WTC11 (cell line): ENCODE measurements around the gene CCDC167. TPM values are rescaled to one million over a fixed set of nuclear protein-coding genes. Genes with fewer than 3 reads are reported as not detected.

Experiments used
- ATAC-seq: fragments of 200-7000 bp; cut with Tn5 transposase; 2 replicates; pipeline ENCODE4 v1.10.0; 2021; ENCODE audit warnings: mild to moderate bottlenecking, moderate library complexity
- CTCF ChIA-PET: fragments of 300-600 bp; sonication (Branson Sonifier 250); formaldehyde crosslinking; loops from one replicate; lab custom pipeline; 2021; ENCODE audit warnings: antibody characterized with exemption; lab: Charles Lee
- POLR2A ChIA-PET: fragments of 350-600 bp; sonication (Branson Sonifier 250); formaldehyde crosslinking; loops from one replicate; lab custom pipeline; 2021; ENCODE audit warnings: antibody characterized with exemption; lab: Charles Lee
- DNase-seq: peaks from one replicate; pipeline ENCODE4 v3.0.0; 2021; ENCODE audit warnings: low spot score
- H3K27ac Mint-ChIP-seq: 2 replicates; pipeline ENCODE4 v1.8.0; 2021; ENCODE audit warnings: mixed read lengths
- H3K27me3 Mint-ChIP-seq: 2 replicates; pipeline ENCODE4 v1.8.0; 2021; ENCODE audit warnings: low read depth, mild to moderate bottlenecking, moderate library complexity, mixed read lengths
- H3K36me3 Mint-ChIP-seq: 2 replicates; pipeline ENCODE4 v1.8.0; 2021; ENCODE audit warnings: mixed read lengths
- H3K4me1 Mint-ChIP-seq: 2 replicates; pipeline ENCODE4 v1.8.0; 2022; ENCODE audit warnings: mixed read lengths
- H3K4me3 Mint-ChIP-seq: 2 replicates; pipeline ENCODE4 v1.8.0; 2021; ENCODE audit warnings: mild to moderate bottlenecking, moderate library complexity, mixed read lengths
- H3K9me3 Mint-ChIP-seq: 2 replicates; pipeline ENCODE4 v1.8.0; 2021; ENCODE audit warnings: mixed read lengths
- ATF1 ChIP-seq: sonication (generic); formaldehyde crosslinking; IDR thresholded peaks from 2 replicates; pipeline ENCODE4 v1.8.1; 2023; ENCODE audit warnings: mild to moderate bottlenecking, moderate library complexity, missing genetic modification reagents
- CBFB ChIP-seq: sonication (generic); formaldehyde crosslinking; IDR thresholded peaks from 2 replicates; pipeline ENCODE4 v1.8.1; 2022; ENCODE audit warnings: mild to moderate bottlenecking, low read depth, missing genetic modification reagents
- CDX4 ChIP-seq: fragments of 250-450 bp; sonication (Bioruptor Pico); IDR thresholded peaks from 2 replicates; pipeline ENCODE4 v1.9.0; 2021; ENCODE audit warnings: moderate library complexity, mild to moderate bottlenecking, inconsistent platforms, borderline replicate concordance
- CREB1 ChIP-seq: sonication (generic); formaldehyde crosslinking; IDR thresholded peaks from 2 replicates; pipeline ENCODE4 v1.8.0; 2023; ENCODE audit warnings: mild to moderate bottlenecking, missing genetic modification reagents
- EMX1 ChIP-seq: fragments of 250-450 bp; sonication (Bioruptor Pico); IDR thresholded peaks from 2 replicates; pipeline ENCODE4 v1.8.0; 2021; ENCODE audit warnings: mild to moderate bottlenecking
- ESRRA ChIP-seq: sonication (generic); formaldehyde crosslinking; IDR thresholded peaks from 2 replicates; pipeline ENCODE4 v1.8.1; 2022; ENCODE audit warnings: mild to moderate bottlenecking, missing genetic modification reagents, borderline replicate concordance
- FOXP1 ChIP-seq: sonication (generic); formaldehyde crosslinking; IDR thresholded peaks from 2 replicates; pipeline ENCODE4 v1.8.0; 2022; ENCODE audit warnings: missing genetic modification reagents, mild to moderate bottlenecking, moderate library complexity, borderline replicate concordance
- JUN ChIP-seq: sonication (generic); formaldehyde crosslinking; IDR thresholded peaks from 2 replicates; pipeline ENCODE4 v1.8.0; 2023; ENCODE audit warnings: mild to moderate bottlenecking, missing genetic modification reagents
- MXD4 ChIP-seq: fragments of 250-450 bp; sonication (Bioruptor Pico); IDR thresholded peaks from 2 replicates; pipeline ENCODE4 v1.8.0; 2021; ENCODE audit warnings: mild to moderate bottlenecking, moderate library complexity, borderline replicate concordance
- NFE2L1 ChIP-seq: sonication (generic); formaldehyde crosslinking; IDR thresholded peaks from 2 replicates; pipeline ENCODE4 v1.8.1; 2023; ENCODE audit warnings: missing genetic modification reagents
- NR1H2 ChIP-seq: sonication (generic); formaldehyde crosslinking; IDR thresholded peaks from 2 replicates; pipeline ENCODE4 v1.9.0; 2021; ENCODE audit warnings: mild to moderate bottlenecking, moderate library complexity, missing genetic modification reagents
- NR2C2 ChIP-seq: sonication (generic); formaldehyde crosslinking; IDR thresholded peaks from 2 replicates; pipeline ENCODE4 v1.8.0; 2022; ENCODE audit warnings: mild to moderate bottlenecking, missing genetic modification reagents
- NR3C1 ChIP-seq: sonication (generic); formaldehyde crosslinking; conservative IDR thresholded peaks from 2 replicates; pipeline ENCODE4 v1.8.1; 2023; ENCODE audit warnings: low read depth, mild to moderate bottlenecking, missing genetic modification reagents
- RORB ChIP-seq: fragments of 250-450 bp; sonication (Bioruptor Pico); IDR thresholded peaks from 2 replicates; pipeline ENCODE4 v1.9.0; 2021; ENCODE audit warnings: mild to moderate bottlenecking
- TCF7 ChIP-seq: sonication (generic); formaldehyde crosslinking; IDR thresholded peaks from 2 replicates; pipeline ENCODE4 v1.8.0; 2022; ENCODE audit warnings: mild to moderate bottlenecking, low read depth, missing genetic modification reagents, moderate library complexity
- TEAD4 ChIP-seq: sonication (generic); formaldehyde crosslinking; IDR thresholded peaks from 2 replicates; pipeline ENCODE4 v1.8.0; 2022; ENCODE audit warnings: mild to moderate bottlenecking, missing genetic modification reagents
- ZBTB21 ChIP-seq: sonication (generic); formaldehyde crosslinking; IDR thresholded peaks from 2 replicates; pipeline ENCODE4 v1.8.1; 2023; ENCODE audit warnings: mild to moderate bottlenecking, missing genetic modification reagents, borderline replicate concordance
- ZNF121 ChIP-seq: sonication (generic); formaldehyde crosslinking; IDR thresholded peaks from 2 replicates; pipeline ENCODE4 v1.8.0; 2023; ENCODE audit warnings: missing genetic modification reagents
- total RNA-seq: library from RNA; stranded (reverse); gene quantifications from 3 replicates; pipeline ENCODE4 v1.2.3, GENCODE V29; 2021
- TF ChIP-seq, protein P1 (sequence below): sonication (generic); formaldehyde crosslinking; IDR thresholded peaks from 2 replicates; pipeline ENCODE4 v1.8.1; 2022; ENCODE audit warnings: low read depth, missing genetic modification reagents, borderline replicate concordance
- TF ChIP-seq, protein P2 (sequence below): sonication (generic); formaldehyde crosslinking; IDR thresholded peaks from 2 replicates; pipeline ENCODE4 v1.8.0; 2022; ENCODE audit warnings: mild to moderate bottlenecking, missing genetic modification reagents
- TF ChIP-seq, protein P3 (sequence below): fragments of 250-450 bp; sonication (Bioruptor Pico); IDR thresholded peaks from 2 replicates; pipeline ENCODE4 v1.9.0; 2021; ENCODE audit warnings: mild to moderate bottlenecking
- TF ChIP-seq, protein P4 (sequence below): sonication (generic); formaldehyde crosslinking; IDR thresholded peaks from 2 replicates; pipeline ENCODE4 v1.8.0; 2022; ENCODE audit warnings: missing genetic modification reagents
- TF ChIP-seq, protein P5 (sequence below): fragments of 250-450 bp; sonication (Bioruptor Pico); IDR thresholded peaks from 2 replicates; pipeline ENCODE4 v1.9.0; 2021; ENCODE audit warnings: mild to moderate bottlenecking, borderline replicate concordance

The CCDC167 gene
- total RNA-seq, 1 experiment from 2014 or later = 19.1 TPM

DNA sequence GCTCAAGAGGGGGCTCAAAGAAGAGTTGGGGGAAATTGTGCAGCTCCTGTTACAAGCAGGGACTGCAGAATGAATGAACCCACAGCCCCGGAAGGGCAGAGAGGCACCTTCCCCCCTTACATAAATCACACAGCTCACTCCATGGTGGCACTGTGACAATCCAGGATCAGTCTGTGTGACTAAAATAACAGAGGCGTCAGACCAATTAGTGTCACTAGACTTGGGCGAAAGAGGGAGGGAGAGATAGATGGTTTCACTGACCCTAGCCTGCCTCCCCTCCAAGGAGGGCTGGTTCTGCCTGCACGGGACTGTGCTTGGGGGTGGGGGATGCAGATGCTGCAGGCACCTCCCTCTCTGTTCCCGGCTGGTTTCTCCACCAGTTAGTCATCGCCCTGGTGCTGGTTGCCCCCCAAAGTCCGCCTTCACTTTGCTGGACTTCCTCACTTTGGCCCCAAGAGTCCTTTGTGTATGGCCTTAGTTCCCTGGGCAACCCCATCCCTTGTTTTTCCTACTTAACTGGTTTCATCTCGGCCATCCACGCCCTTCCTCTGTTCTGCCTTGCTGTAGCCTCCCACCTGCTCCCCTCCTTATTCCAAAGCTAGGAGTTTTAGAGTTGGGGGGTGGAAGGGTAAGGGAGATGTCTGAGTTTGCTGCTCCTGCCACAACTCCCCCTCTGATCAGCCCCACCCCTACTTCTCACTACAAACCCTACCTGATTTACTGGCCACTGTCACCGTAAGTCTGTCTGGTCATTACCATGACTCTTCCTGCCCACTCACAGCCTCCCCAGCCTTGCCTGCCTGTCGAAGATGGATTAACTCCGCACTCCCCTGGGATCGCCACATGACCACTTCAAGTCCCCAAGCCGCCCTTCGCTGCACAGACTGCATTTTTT lies 17.7 kb downstream of the CCDC167 start:
- TF ChIP-seq, protein P1, sequence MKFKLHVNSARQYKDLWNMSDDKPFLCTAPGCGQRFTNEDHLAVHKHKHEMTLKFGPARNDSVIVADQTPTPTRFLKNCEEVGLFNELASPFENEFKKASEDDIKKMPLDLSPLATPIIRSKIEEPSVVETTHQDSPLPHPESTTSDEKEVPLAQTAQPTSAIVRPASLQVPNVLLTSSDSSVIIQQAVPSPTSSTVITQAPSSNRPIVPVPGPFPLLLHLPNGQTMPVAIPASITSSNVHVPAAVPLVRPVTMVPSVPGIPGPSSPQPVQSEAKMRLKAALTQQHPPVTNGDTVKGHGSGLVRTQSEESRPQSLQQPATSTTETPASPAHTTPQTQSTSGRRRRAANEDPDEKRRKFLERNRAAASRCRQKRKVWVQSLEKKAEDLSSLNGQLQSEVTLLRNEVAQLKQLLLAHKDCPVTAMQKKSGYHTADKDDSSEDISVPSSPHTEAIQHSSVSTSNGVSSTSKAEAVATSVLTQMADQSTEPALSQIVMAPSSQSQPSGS (CRISPR knock-in tag) = no peak
- TF ChIP-seq MXD4 (CRISPR knock-in tag) (no peak), TCF7 (CRISPR knock-in tag) (no peak), CDX4 (CRISPR knock-in tag) (no peak), ESRRA (CRISPR knock-in tag) (no peak), CBFB (no peak), NR3C1 (no peak), NR2C2 (CRISPR knock-in tag) (no peak), ZNF121 (no peak), NR1H2 (CRISPR knock-in tag) (no peak), TEAD4 (CRISPR knock-in tag) (no peak), CREB1 (CRISPR knock-in tag) (no peak)
- TF ChIP-seq, protein P2, sequence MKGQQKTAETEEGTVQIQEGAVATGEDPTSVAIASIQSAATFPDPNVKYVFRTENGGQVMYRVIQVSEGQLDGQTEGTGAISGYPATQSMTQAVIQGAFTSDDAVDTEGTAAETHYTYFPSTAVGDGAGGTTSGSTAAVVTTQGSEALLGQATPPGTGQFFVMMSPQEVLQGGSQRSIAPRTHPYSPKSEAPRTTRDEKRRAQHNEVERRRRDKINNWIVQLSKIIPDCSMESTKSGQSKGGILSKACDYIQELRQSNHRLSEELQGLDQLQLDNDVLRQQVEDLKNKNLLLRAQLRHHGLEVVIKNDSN = no peak
- ChIA-PET CTCF (interaction anchor here (1.0 to 2.3 kb wide), 10 partner anchors 19 to 210 kb away, joined by 3 to 22 read pairs (median 4); partner anchors contain the start of gene CCDC167), POLR2A (no interaction called here)
- H3K27me3 Mint-ChIP-seq = no peaks in the 10 kb centered on the region
- H3K9me3 Mint-ChIP-seq = no peaks in the 10 kb centered on the region
- H3K4me1 Mint-ChIP-seq = peaks cover 18% of the 10 kb centered on the region
- no peak for DNase-seq
- no peak for ATAC-seq
- H3K4me3 Mint-ChIP-seq = no peak overlapping the region
- peaks cover 8% of the 10 kb centered on the region; the same call in 1 of the 2 replicates for H3K36me3 Mint-ChIP-seq
- peak overlapping the region; percentile 3 for H3K27ac Mint-ChIP-seq

DNA sequence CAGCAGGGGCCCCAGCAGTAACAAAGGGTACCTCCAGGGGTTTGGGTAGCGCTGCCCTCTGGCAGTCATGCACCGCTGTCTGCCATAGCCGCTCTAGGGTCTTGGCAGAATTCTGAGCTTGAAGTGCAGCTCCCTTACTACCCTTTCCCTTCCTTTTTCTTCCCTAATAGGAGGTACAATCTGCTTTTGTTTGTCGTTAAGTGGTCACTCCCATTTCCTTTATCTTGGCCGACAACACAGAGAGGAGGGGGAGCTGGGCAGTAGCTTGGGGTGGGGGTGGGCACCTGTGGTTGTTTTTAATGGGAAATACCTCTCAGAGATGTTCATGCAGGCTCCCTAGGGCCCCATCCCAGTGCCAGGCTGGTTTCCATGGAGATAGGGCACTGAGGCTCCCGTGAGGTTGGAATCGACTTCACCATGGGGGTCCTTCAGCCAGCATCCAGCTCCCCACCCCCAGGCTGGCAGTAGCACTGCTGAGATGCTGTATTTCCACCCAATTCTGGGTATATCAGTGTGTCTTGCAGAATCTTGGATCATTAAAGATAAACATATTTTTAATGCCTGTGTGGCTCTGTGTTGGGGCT lies 18.6 kb downstream of the CCDC167 start:
- Mint-ChIP-seq H3K27me3 (no peaks in the 10 kb centered on the region), H3K36me3 (peaks cover 11% of the 10 kb centered on the region; the same call in 1 of the 2 replicates), H3K27ac (peak overlapping the region; percentile 78; the same call in 1 of the 2 replicates), H3K4me1 (peaks cover 18% of the 10 kb centered on the region), H3K9me3 (no peaks in the 10 kb centered on the region), H3K4me3 (no peak overlapping the region)
- DNase-seq (no peak), ATAC-seq (peak; percentile 7; the same call in 1 of the 2 replicates)
- ChIA-PET CTCF (interaction anchor here (0.6 to 2.3 kb wide), 19 partner anchors 20 to 1160 kb away, joined by 3 to 22 read pairs (median 3); partner anchors contain the start of gene CCDC167), POLR2A (interaction anchor here (0.7 kb wide), 2 partner anchors 48 to 127 kb away, joined by 3 to 4 read pairs; partner anchors contain the start of gene CMTR1)
- TF ChIP-seq EMX1 (CRISPR knock-in tag) (no peak), CREB1 (CRISPR knock-in tag) (no peak), RORB (no peak), ZBTB21 (CRISPR knock-in tag) (no peak), FOXP1 (no peak), ATF1 (no peak), JUN (CRISPR knock-in tag) (no peak), NFE2L1 (no peak)
- TF ChIP-seq, protein P3, sequence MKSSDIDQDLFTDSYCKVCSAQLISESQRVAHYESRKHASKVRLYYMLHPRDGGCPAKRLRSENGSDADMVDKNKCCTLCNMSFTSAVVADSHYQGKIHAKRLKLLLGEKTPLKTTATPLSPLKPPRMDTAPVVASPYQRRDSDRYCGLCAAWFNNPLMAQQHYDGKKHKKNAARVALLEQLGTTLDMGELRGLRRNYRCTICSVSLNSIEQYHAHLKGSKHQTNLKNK (CRISPR knock-in tag) = no peak
- TF ChIP-seq, protein P4, sequence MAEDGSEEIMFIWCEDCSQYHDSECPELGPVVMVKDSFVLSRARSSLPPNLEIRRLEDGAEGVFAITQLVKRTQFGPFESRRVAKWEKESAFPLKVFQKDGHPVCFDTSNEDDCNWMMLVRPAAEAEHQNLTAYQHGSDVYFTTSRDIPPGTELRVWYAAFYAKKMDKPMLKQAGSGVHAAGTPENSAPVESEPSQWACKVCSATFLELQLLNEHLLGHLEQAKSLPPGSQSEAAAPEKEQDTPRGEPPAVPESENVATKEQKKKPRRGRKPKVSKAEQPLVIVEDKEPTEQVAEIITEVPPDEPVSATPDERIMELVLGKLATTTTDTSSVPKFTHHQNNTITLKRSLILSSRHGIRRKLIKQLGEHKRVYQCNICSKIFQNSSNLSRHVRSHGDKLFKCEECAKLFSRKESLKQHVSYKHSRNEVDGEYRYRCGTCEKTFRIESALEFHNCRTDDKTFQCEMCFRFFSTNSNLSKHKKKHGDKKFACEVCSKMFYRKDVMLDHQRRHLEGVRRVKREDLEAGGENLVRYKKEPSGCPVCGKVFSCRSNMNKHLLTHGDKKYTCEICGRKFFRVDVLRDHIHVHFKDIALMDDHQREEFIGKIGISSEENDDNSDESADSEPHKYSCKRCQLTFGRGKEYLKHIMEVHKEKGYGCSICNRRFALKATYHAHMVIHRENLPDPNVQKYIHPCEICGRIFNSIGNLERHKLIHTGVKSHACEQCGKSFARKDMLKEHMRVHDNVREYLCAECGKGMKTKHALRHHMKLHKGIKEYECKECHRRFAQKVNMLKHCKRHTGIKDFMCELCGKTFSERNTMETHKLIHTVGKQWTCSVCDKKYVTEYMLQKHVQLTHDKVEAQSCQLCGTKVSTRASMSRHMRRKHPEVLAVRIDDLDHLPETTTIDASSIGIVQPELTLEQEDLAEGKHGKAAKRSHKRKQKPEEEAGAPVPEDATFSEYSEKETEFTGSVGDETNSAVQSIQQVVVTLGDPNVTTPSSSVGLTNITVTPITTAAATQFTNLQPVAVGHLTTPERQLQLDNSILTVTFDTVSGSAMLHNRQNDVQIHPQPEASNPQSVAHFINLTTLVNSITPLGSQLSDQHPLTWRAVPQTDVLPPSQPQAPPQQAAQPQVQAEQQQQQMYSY = no peak
- TF ChIP-seq, protein P5, sequence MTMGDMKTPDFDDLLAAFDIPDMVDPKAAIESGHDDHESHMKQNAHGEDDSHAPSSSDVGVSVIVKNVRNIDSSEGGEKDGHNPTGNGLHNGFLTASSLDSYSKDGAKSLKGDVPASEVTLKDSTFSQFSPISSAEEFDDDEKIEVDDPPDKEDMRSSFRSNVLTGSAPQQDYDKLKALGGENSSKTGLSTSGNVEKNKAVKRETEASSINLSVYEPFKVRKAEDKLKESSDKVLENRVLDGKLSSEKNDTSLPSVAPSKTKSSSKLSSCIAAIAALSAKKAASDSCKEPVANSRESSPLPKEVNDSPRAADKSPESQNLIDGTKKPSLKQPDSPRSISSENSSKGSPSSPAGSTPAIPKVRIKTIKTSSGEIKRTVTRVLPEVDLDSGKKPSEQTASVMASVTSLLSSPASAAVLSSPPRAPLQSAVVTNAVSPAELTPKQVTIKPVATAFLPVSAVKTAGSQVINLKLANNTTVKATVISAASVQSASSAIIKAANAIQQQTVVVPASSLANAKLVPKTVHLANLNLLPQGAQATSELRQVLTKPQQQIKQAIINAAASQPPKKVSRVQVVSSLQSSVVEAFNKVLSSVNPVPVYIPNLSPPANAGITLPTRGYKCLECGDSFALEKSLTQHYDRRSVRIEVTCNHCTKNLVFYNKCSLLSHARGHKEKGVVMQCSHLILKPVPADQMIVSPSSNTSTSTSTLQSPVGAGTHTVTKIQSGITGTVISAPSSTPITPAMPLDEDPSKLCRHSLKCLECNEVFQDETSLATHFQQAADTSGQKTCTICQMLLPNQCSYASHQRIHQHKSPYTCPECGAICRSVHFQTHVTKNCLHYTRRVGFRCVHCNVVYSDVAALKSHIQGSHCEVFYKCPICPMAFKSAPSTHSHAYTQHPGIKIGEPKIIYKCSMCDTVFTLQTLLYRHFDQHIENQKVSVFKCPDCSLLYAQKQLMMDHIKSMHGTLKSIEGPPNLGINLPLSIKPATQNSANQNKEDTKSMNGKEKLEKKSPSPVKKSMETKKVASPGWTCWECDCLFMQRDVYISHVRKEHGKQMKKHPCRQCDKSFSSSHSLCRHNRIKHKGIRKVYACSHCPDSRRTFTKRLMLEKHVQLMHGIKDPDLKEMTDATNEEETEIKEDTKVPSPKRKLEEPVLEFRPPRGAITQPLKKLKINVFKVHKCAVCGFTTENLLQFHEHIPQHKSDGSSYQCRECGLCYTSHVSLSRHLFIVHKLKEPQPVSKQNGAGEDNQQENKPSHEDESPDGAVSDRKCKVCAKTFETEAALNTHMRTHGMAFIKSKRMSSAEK (CRISPR knock-in tag) = no peak
